ENCODE data around the gene RAP2B. TPM values are rescaled to one million over a fixed set of nuclear protein-coding genes. Genes with fewer than 3 reads are reported as not detected.

RAP2B gene
- total and polyA plus RNA-seq, 2 donors (not counting 3 experiments of a cell fraction or from before 2014, with no cell fraction given), result 8.3 to 27.5 TPM

- BruUV-seq (replicated peaks), result no TSS peak
- H3K9me1 ChIP-seq (replicated peaks; ENCODE audit: control insufficient read depth, extremely low read depth, insufficient read depth, low read length), result no peaks in the 10 kb centered on the region
- dilution Hi-C loops (cut with MboI; ENCODE audit: extremely low pct_ligation_motif_present, low sequenced_read_pairs) (no loop called here), intact Hi-C loops (cut with micrococcal nuclease) (loop anchor here (5.0 to 10.0 kb wide), 2 partner anchors 735 to 857 kb away; no protein-coding TSS in a partner anchor)
- peaks cover 8% of the 10 kb centered on the region for H3K4me1 ChIP-seq (ENCODE audit: control insufficient read depth, extremely low read depth, insufficient read depth, low read length)
- POLR2A ChIA-PET, result interaction anchor here (0.7 to 1.8 kb wide), 4 partner anchors 15 to 117 kb away, joined by 3 to 15 read pairs (median 6); no protein-coding TSS in a partner anchor
- H3K9ac ChIP-seq (replicated peaks; ENCODE audit: extremely low read depth, insufficient read depth, low read length), result peak overlapping the region; percentile 82
- no peaks in the 10 kb centered on the region for H3K27me3 ChIP-seq (ENCODE audit: control insufficient read depth in 2 of 2, insufficient read depth in 2 of 2, low read length in 2 of 2)
- peak overlapping the region; percentile 2 for H2AFZ ChIP-seq (ENCODE audit: low read depth, low read length)
- CTCF ChIA-PET, result interaction anchor here (1.0 to 10.6 kb wide), 9 partner anchors 9 to 811 kb away, joined by 3 to 203 read pairs (median 7); no protein-coding TSS in a partner anchor
- H3K9me3 ChIP-seq (replicated peaks; ENCODE audit: control insufficient read depth, insufficient read depth, low read length), result no peaks in the 10 kb centered on the region
- no peaks in the 10 kb centered on the region for H3K36me3 ChIP-seq (ENCODE audit: control insufficient read depth in 2 of 2, extremely low read depth in 1 of 2, insufficient read depth in 2 of 2, low read length in 2 of 2)
- DNase-seq (ENCODE audit: low read depth, low spot score) (no peak), FAIRE-seq (no peak)
- H3K4me2 ChIP-seq (ENCODE audit: insufficient read depth, low read length), result peak overlapping the region; percentile 77
- H4K20me1 ChIP-seq (replicated peaks; ENCODE audit: control insufficient read depth, extremely low read depth, insufficient read depth, low read length), result peaks cover 4% of the 10 kb centered on the region
- H3K4me3 ChIP-seq (replicated peaks in 1 of 3; ENCODE audit: insufficient read depth in 1 of 3, low read depth in 1 of 3, low read length in 3 of 3), result peak overlapping the region in 2 of 3 experiments; percentile 69 to 74
- peak overlapping the region; percentile 84 for H3K27ac ChIP-seq (ENCODE audit: insufficient read depth, low read depth, low read length)
- peaks cover 28% of the 10 kb centered on the region for H3K79me2 ChIP-seq (ENCODE audit: control insufficient read depth, insufficient read depth, low read length)
- no peak for TF ChIP-seq JUN (IDR thresholded peaks at IDR 0.05; ENCODE audit: borderline replicate concordance, insufficient read depth, insufficient read length, low read depth)
- TF ChIP-seq MYC (IDR thresholded peaks at IDR 0.05; ENCODE audit: low read depth, low read length), result no peak
- TF ChIP-seq MAX (IDR thresholded peaks at IDR 0.05; ENCODE audit: insufficient read depth, insufficient read length), result no peak
- TF ChIP-seq CTCF (IDR thresholded peaks at IDR 0.05; ENCODE audit: extremely low read depth in 1 of 2, insufficient read depth in 1 of 2, low read depth in 1 of 2, low read length in 2 of 2), result no peak
- no peak for TF ChIP-seq GATA2 (IDR thresholded peaks at IDR 0.05; ENCODE audit: insufficient read depth, insufficient read length, low read depth, low read length)
- TF ChIP-seq FOS (IDR thresholded peaks at IDR 0.05; ENCODE audit: borderline replicate concordance, insufficient read depth, low read length), result no peak
- TF ChIP-seq POLR2AphosphoS5 (IDR thresholded peaks at IDR 0.05; ENCODE audit: insufficient read depth, low read depth, low read length), result no peak
- TF ChIP-seq POLR2A (IDR thresholded peaks at IDR 0.05; ENCODE audit: low read depth, low read length), result no peak
- TF ChIP-seq EZH2 (IDR thresholded peaks at IDR 0.05; ENCODE audit: borderline replicate concordance, low read depth, low read length, severe bottlenecking), result no peak
Measured at GRCh38 chr3:153159771-153160397, 2.1 kb upstream of the RAP2B start.

All from endothelial cell of umbilical vein (primary cell).